Measurements from ENCODE around the gene PPM1H. TPM values are rescaled to one million over a fixed set of nuclear protein-coding genes. Genes with fewer than 3 reads are reported as not detected.

The PPM1H gene
- total and polyA plus RNA-seq, 4 donors: 2.3 to 7.2 (median 4.1) TPM

GRCh38 chr12:62629971-62630739, 304.8 kb downstream of the PPM1H start:
- 94% methylated on average over 5 of the region's 5 CpGs for WGBS
- no peak for DNase-seq (ENCODE audit: low spot score)
- H3K4me3 ChIP-seq (ENCODE audit: low read depth in 1 of 3, low read length in 3 of 3): no peak overlapping the region
- no peaks in the 10 kb centered on the region for H3K27me3 ChIP-seq (ENCODE audit: control insufficient read depth in 4 of 4, insufficient read depth in 4 of 4, low read length in 3 of 4)
- no peak for TF ChIP-seq EGR1 (IDR thresholded peaks at IDR 0.05; ENCODE audit: low read depth in 2 of 2)
- no peak overlapping the region for H3K27ac ChIP-seq (ENCODE audit: low read depth in 1 of 2, low read length in 2 of 2)
- no peak overlapping the region for H3K9ac ChIP-seq (ENCODE audit: low read depth in 1 of 2, low read length in 2 of 2)
- H3K36me3 ChIP-seq (ENCODE audit: control insufficient read depth in 4 of 4, insufficient read depth in 3 of 4, low read depth in 1 of 4, low read length in 3 of 4): no peaks in the 10 kb centered on the region
- H3K4me1 ChIP-seq (ENCODE audit: control insufficient read depth in 4 of 4, insufficient read depth in 4 of 4, low read length in 3 of 4): peaks cover 3 to 26% (median 10%) of the 10 kb centered on the region in 4 donors
- no peaks in the 10 kb centered on the region for H3K9me3 ChIP-seq (ENCODE audit: control insufficient read depth in 4 of 4, low read length in 3 of 4)

- 80% methylated on average over 4 of the region's 4 CpGs for WGBS
Measured at GRCh38 chr12:62629413-62629812, 305.5 kb downstream of the PPM1H start.

More at GRCh38 chr12:62629413-62629812, 305.5 kb downstream of the PPM1H start:
- Histone ChIP-seq H3K36me3 (ENCODE audit: control insufficient read depth in 4 of 4, insufficient read depth in 3 of 4, low read depth in 1 of 4, low read length in 3 of 4) (no peaks in the 10 kb centered on the region), H3K4me3 (ENCODE audit: low read depth in 1 of 3, low read length in 3 of 3) (no peak overlapping the region), H3K9me3 (ENCODE audit: control insufficient read depth in 4 of 4, low read length in 3 of 4) (no peaks in the 10 kb centered on the region), H3K27me3 (ENCODE audit: control insufficient read depth in 4 of 4, insufficient read depth in 4 of 4, low read length in 3 of 4) (no peaks in the 10 kb centered on the region), H3K27ac (ENCODE audit: low read depth in 1 of 2, low read length in 2 of 2) (no peak overlapping the region), H3K4me1 (ENCODE audit: control insufficient read depth in 4 of 4, insufficient read depth in 4 of 4, low read length in 3 of 4) (peaks cover 5 to 29% (median 13%) of the 10 kb centered on the region in 4 donors), H3K9ac (ENCODE audit: low read depth in 1 of 2, low read length in 2 of 2) (no peak overlapping the region)
- no peak for TF ChIP-seq HNF4A (conservative IDR thresholded peaks at IDR 0.05)
- TF ChIP-seq NR2F2 (IDR thresholded peaks at IDR 0.05): no peak
- no peak for TF ChIP-seq FOXA1 (IDR thresholded peaks at IDR 0.05)
- no peak for TF ChIP-seq SP1 (IDR thresholded peaks at IDR 0.05)
- no peak for TF ChIP-seq JUND (IDR thresholded peaks at IDR 0.05)
- no peak for TF ChIP-seq YY1 (IDR thresholded peaks at IDR 0.05)
- TF ChIP-seq RAD21 (IDR thresholded peaks at IDR 0.05): no peak
- TF ChIP-seq, protein P1, sequence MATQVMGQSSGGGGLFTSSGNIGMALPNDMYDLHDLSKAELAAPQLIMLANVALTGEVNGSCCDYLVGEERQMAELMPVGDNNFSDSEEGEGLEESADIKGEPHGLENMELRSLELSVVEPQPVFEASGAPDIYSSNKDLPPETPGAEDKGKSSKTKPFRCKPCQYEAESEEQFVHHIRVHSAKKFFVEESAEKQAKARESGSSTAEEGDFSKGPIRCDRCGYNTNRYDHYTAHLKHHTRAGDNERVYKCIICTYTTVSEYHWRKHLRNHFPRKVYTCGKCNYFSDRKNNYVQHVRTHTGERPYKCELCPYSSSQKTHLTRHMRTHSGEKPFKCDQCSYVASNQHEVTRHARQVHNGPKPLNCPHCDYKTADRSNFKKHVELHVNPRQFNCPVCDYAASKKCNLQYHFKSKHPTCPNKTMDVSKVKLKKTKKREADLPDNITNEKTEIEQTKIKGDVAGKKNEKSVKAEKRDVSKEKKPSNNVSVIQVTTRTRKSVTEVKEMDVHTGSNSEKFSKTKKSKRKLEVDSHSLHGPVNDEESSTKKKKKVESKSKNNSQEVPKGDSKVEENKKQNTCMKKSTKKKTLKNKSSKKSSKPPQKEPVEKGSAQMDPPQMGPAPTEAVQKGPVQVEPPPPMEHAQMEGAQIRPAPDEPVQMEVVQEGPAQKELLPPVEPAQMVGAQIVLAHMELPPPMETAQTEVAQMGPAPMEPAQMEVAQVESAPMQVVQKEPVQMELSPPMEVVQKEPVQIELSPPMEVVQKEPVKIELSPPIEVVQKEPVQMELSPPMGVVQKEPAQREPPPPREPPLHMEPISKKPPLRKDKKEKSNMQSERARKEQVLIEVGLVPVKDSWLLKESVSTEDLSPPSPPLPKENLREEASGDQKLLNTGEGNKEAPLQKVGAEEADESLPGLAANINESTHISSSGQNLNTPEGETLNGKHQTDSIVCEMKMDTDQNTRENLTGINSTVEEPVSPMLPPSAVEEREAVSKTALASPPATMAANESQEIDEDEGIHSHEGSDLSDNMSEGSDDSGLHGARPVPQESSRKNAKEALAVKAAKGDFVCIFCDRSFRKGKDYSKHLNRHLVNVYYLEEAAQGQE (IDR thresholded peaks at IDR 0.05): no peak
- TF ChIP-seq RXRA (IDR thresholded peaks at IDR 0.05): no peak
- no peak for TF ChIP-seq MAX (IDR thresholded peaks at IDR 0.05)
- TF ChIP-seq, protein P2, sequence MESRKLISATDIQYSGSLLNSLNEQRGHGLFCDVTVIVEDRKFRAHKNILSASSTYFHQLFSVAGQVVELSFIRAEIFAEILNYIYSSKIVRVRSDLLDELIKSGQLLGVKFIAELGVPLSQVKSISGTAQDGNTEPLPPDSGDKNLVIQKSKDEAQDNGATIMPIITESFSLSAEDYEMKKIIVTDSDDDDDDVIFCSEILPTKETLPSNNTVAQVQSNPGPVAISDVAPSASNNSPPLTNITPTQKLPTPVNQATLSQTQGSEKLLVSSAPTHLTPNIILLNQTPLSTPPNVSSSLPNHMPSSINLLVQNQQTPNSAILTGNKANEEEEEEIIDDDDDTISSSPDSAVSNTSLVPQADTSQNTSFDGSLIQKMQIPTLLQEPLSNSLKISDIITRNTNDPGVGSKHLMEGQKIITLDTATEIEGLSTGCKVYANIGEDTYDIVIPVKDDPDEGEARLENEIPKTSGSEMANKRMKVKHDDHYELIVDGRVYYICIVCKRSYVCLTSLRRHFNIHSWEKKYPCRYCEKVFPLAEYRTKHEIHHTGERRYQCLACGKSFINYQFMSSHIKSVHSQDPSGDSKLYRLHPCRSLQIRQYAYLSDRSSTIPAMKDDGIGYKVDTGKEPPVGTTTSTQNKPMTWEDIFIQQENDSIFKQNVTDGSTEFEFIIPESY (IDR thresholded peaks at IDR 0.05): no peak
- TF ChIP-seq TAF1 (conservative IDR thresholded peaks at IDR 0.05): no peak
- no peak for TF ChIP-seq ATF3 (IDR thresholded peaks at IDR 0.05)
- TF ChIP-seq FOXA2 (IDR thresholded peaks at IDR 0.05): no peak
- TF ChIP-seq HNF4G (IDR thresholded peaks at IDR 0.05): no peak
- TF ChIP-seq, protein P3, sequence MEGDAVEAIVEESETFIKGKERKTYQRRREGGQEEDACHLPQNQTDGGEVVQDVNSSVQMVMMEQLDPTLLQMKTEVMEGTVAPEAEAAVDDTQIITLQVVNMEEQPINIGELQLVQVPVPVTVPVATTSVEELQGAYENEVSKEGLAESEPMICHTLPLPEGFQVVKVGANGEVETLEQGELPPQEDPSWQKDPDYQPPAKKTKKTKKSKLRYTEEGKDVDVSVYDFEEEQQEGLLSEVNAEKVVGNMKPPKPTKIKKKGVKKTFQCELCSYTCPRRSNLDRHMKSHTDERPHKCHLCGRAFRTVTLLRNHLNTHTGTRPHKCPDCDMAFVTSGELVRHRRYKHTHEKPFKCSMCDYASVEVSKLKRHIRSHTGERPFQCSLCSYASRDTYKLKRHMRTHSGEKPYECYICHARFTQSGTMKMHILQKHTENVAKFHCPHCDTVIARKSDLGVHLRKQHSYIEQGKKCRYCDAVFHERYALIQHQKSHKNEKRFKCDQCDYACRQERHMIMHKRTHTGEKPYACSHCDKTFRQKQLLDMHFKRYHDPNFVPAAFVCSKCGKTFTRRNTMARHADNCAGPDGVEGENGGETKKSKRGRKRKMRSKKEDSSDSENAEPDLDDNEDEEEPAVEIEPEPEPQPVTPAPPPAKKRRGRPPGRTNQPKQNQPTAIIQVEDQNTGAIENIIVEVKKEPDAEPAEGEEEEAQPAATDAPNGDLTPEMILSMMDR (IDR thresholded peaks at IDR 0.05; ENCODE audit: low read depth, low read length, missing input control): no peak
- TF ChIP-seq EGR1 (IDR thresholded peaks at IDR 0.05; ENCODE audit: low read depth in 2 of 2): no peak
- TF ChIP-seq GABPA (IDR thresholded peaks at IDR 0.05 in 1 of 2, conservative IDR thresholded peaks at IDR 0.05 in 1 of 2): no peak
- DNase-seq (ENCODE audit: low spot score): no peak

Data from liver (tissue), 9 donors.